Measurements from ENCODE around the gene PGRMC1. TPM values are rescaled to one million over a fixed set of nuclear protein-coding genes. Genes with fewer than 3 reads are reported as not detected.
"Not testable (repeated sequence)": the region's sequence is repeated elsewhere in the genome, so short reads cannot be mapped to it uniquely, and the experiment has no call there.

PGRMC1 gene
- total and polyA plus RNA-seq, 2 experiments from 2014 or later, result 163 to 307 TPM

DNA sequence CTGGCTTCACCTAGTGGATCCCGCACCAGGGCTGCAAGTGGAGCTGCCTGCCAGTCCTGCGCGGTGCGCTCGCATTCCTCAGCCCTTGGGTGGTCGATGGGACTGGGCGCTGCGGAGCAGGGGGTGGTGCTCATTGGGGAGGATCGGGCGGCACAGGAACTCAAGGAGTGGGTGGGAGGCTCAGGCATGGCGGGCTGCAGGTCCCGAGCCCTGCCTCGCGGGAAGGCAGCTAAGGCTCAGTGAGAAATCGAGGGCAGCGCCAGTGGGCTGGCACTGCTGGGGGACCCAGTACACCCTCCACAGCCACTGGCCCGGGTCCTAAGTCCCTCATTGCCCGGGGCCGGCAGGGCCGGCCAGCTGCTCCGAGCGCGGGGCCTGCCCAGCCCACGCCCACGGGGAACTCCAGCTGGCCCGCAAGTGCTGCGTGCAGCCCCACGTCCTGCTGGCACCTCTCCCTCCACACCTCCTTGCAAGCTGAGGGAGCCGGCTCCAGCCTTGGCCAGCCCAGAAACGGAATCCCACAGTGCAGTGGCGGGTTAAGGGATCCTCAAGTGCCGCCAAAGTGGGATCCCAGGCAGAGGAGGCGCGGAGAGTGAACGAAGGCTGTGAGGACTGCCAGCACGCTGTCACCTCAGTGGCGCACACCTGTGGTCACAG lies 27.6 kb upstream of the PGRMC1 start:
- Histone ChIP-seq H3K36me3 (replicated peaks; ENCODE audit: insufficient read depth, low read depth) (no peaks in the 10 kb centered on the region), H3K27ac (no peak overlapping the region), H4K20me1 (ENCODE audit: insufficient read depth, poor library complexity, severe bottlenecking) (no peaks in the 10 kb centered on the region), H3K4me3 (no peak overlapping the region), H3K27me3 (no peaks in the 10 kb centered on the region), H3K4me1 (ENCODE audit: insufficient read depth) (no peaks in the 10 kb centered on the region), H3K79me2 (no peaks in the 10 kb centered on the region), H3K9me3 (ENCODE audit: low read depth) (no peaks in the 10 kb centered on the region), H2AFZ (no peak overlapping the region), H3K9me2 (replicated peaks; ENCODE audit: insufficient read depth) (no peaks in the 10 kb centered on the region), H3K4me2 (no peak overlapping the region)
- WGBS (ENCODE audit: low lambda C conversion rate, missing lambda C conversion rate), result 88% methylated on average over 20 of the region's 37 CpGs
- TF ChIP-seq EZH2phosphoT487 (IDR thresholded peaks at IDR 0.05; ENCODE audit: low read depth, severe bottlenecking, unreplicated experiment) (no peak), CTCF (IDR thresholded peaks at IDR 0.05; ENCODE audit: poor library complexity) (no peak), EZH2 (IDR thresholded peaks at IDR 0.05; ENCODE audit: borderline replicate concordance) (no peak)
- no peak for DNase-seq (ENCODE audit: low spot score)

GRCh38 chrX:119210931-119211648 lies 25.0 kb upstream of the PGRMC1 start:
- WGBS (ENCODE audit: low lambda C conversion rate, missing lambda C conversion rate), result 93% methylated on average over 26 of the region's 30 CpGs
- H3K36me3 ChIP-seq (replicated peaks; ENCODE audit: insufficient read depth, low read depth); DNase-seq (ENCODE audit: low spot score); H3K9me3 ChIP-seq (ENCODE audit: low read depth); H3K4me2 ChIP-seq; H3K79me2 ChIP-seq; H3K9me2 ChIP-seq (replicated peaks; ENCODE audit: insufficient read depth); H3K27me3 ChIP-seq; H3K4me1 ChIP-seq (ENCODE audit: insufficient read depth); H3K4me3 ChIP-seq; H3K27ac ChIP-seq; H4K20me1 ChIP-seq (ENCODE audit: insufficient read depth, poor library complexity, severe bottlenecking); H2AFZ ChIP-seq: not testable (repeated sequence)

- H3K27ac ChIP-seq, result no peak overlapping the region
- H3K9me3 ChIP-seq (ENCODE audit: low read depth), result no peaks in the 10 kb centered on the region
- no peak overlapping the region for H2AFZ ChIP-seq
- no peaks in the 10 kb centered on the region for H4K20me1 ChIP-seq (ENCODE audit: insufficient read depth, poor library complexity, severe bottlenecking)
- no peak overlapping the region for H3K4me2 ChIP-seq
- H3K79me2 ChIP-seq, result no peaks in the 10 kb centered on the region
- no peak for DNase-seq (ENCODE audit: low spot score)
- no peaks in the 10 kb centered on the region for H3K4me1 ChIP-seq (ENCODE audit: insufficient read depth)
- WGBS (ENCODE audit: low lambda C conversion rate, missing lambda C conversion rate), result 85% methylated on average over 1 of the region's 1 CpG
- no peaks in the 10 kb centered on the region for H3K9me2 ChIP-seq (replicated peaks; ENCODE audit: insufficient read depth)
- H3K36me3 ChIP-seq (replicated peaks; ENCODE audit: insufficient read depth, low read depth), result no peaks in the 10 kb centered on the region
- H3K27me3 ChIP-seq, result no peaks in the 10 kb centered on the region
- H3K4me3 ChIP-seq, result no peak overlapping the region
- TF ChIP-seq EZH2phosphoT487 (IDR thresholded peaks at IDR 0.05; ENCODE audit: low read depth, severe bottlenecking, unreplicated experiment) (no peak), CTCF (IDR thresholded peaks at IDR 0.05; ENCODE audit: poor library complexity) (no peak), EZH2 (IDR thresholded peaks at IDR 0.05; ENCODE audit: borderline replicate concordance) (no peak)
Observed at GRCh38 chrX:119211649-119212014, 24.5 kb upstream of the PGRMC1 start.

DNA sequence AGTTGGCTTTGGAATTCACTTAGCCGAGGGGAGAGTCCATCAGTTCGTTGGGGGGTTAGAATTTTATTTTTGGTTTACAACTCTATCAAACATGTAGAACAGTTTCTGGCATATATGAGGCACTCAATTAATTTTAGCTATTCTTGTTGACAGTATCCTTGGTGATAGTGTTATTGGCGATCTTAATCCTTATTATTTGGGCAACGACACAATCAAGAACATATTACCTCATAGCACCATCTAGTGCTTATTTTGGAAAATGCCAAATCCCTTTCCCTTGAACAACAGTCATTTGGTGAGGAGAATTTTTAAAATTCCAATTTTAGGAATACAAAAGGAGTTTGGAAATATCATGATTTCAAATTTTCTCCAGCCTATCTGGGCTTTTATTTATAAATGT lies 17.9 kb upstream of the PGRMC1 start:
- no peak overlapping the region for H2AFZ ChIP-seq
- TF ChIP-seq EZH2 (IDR thresholded peaks at IDR 0.05; ENCODE audit: borderline replicate concordance) (no peak), CTCF (IDR thresholded peaks at IDR 0.05; ENCODE audit: poor library complexity) (peak; percentile 47)
- WGBS (ENCODE audit: low lambda C conversion rate, missing lambda C conversion rate), result 60% methylated on average over 4 of the region's 4 CpGs
- no peaks in the 10 kb centered on the region for H4K20me1 ChIP-seq (ENCODE audit: insufficient read depth, poor library complexity, severe bottlenecking)
- H3K36me3 ChIP-seq (replicated peaks; ENCODE audit: insufficient read depth, low read depth), result no peaks in the 10 kb centered on the region
- no peak overlapping the region for H3K4me3 ChIP-seq
- no peak overlapping the region for H3K4me2 ChIP-seq
- H3K9me3 ChIP-seq (ENCODE audit: low read depth), result no peaks in the 10 kb centered on the region
- H3K9me2 ChIP-seq (replicated peaks; ENCODE audit: insufficient read depth), result no peaks in the 10 kb centered on the region
- H3K4me1 ChIP-seq (ENCODE audit: insufficient read depth), result no peaks in the 10 kb centered on the region
- H3K27me3 ChIP-seq, result no peaks in the 10 kb centered on the region
- no peak overlapping the region for H3K27ac ChIP-seq
- no peak for DNase-seq (ENCODE audit: low spot score)
- H3K79me2 ChIP-seq, result no peaks in the 10 kb centered on the region

All from hepatocyte (in vitro differentiated cells).